K562 (cell line): ENCODE data around the gene HS2ST1. TPM values are rescaled to one million over a fixed set of nuclear protein-coding genes. Genes with fewer than 3 reads are reported as not detected.
A peak's percentile ranks its signal among the peaks of the same experiment; 100 is the strongest.

ENCODE experiments used
- EGR1 ChIP-seq: fragments of 450-650 bp; conservative IDR thresholded peaks from 2 replicates; pipeline ENCODE4 v1.6.1; 2017; ENCODE audit warnings: mild to moderate bottlenecking
- EP400 ChIP-seq: fragments of 450-650 bp; IDR thresholded peaks from 2 replicates; pipeline ENCODE4 v1.6.1; 2017; ENCODE audit warnings: antibody characterized with exemption, mild to moderate bottlenecking, moderate library complexity
- FOXJ2 ChIP-seq: fragments of 200-800 bp; sonication (Bioruptor generic); IDR thresholded peaks from 2 replicates; pipeline ENCODE4 v1.6.1; 2016; ENCODE audit warnings: missing genetic modification characterization, missing compliant biosample characterization
- HNRNPUL1 ChIP-seq: fragments of 200-400 bp; formaldehyde crosslinking; IDR thresholded peaks from 2 replicates; pipeline ENCODE4 v1.6.1; 2017; ENCODE audit warnings: low read length
- ILK ChIP-seq: fragments of 450-650 bp; IDR thresholded peaks from 2 replicates; pipeline ENCODE4 v1.6.1; 2016; ENCODE audit warnings: missing genetic modification characterization, low read depth, mild to moderate bottlenecking, missing compliant biosample characterization, moderate library complexity, borderline replicate concordance
- JUND ChIP-seq, 2 experiments: IDR thresholded peaks; 2 replicates in 1 of 2; 3 replicates in 1 of 2; pipeline ENCODE4 v1.6.1; 2011; ENCODE audit warnings: borderline replicate concordance in 2 of 2, low read depth in 2 of 2, low read length in 2 of 2, improper control_type of control experiment in 1 of 2, missing biosample characterization in 1 of 2, missing genetic modification characterization in 1 of 2, missing genetic modification reagents in 1 of 2
- LEF1 ChIP-seq: fragments of 450-650 bp; IDR thresholded peaks from 2 replicates; pipeline ENCODE4 v1.6.1; 2016; ENCODE audit warnings: mild to moderate bottlenecking
- MYNN ChIP-seq, 2 experiments: sonication (generic); formaldehyde crosslinking in 1 of 2; IDR thresholded peaks; 2 replicates each; pipeline versions ENCODE4 v1.5.0 to v1.6.1; 2016 to 2020; ENCODE audit warnings: antibody characterized with exemption in 1 of 2, missing genetic modification reagents in 1 of 2
- PHF21A ChIP-seq: fragments of 450-650 bp; IDR thresholded peaks from 2 replicates; pipeline ENCODE4 v1.6.1; 2017; ENCODE audit warnings: low read depth, borderline replicate concordance
- ZBTB17 ChIP-seq: fragments of 450-650 bp; formaldehyde crosslinking; IDR thresholded peaks from 2 replicates; pipeline ENCODE4 v1.4.0; 2020; ENCODE audit warnings: mild to moderate bottlenecking
- ZNF668 ChIP-seq: fragments of 250-450 bp; sonication (Bioruptor Pico); IDR thresholded peaks from 2 replicates; pipeline ENCODE4 v1.8.0; 2022; ENCODE audit warnings: mild to moderate bottlenecking, inconsistent platforms
- polyA plus RNA-seq, 8 experiments: library from polyadenylated mRNA; depleted of rRNA in 4 of 8; stranded (reverse) in 5 of 8; unstranded in 3 of 8; fragments of >200 nt; fragmentation: Nextera tagmentation in 2 of 8; fragmentation: Illumina TruSeq in 1 of 8; extraction: Ambion mirVana in 2 of 8; extraction: Trizol in 1 of 8; gene quantifications; 2 replicates each; pipeline versions ENCODE4 v1.2.1 to v1.2.3, GENCODE V29; 2011 to 2014; ENCODE audit warnings: inconsistent platforms in 1 of 8, missing spikeins in 1 of 8
- total RNA-seq, 7 experiments: library from RNA; depleted of rRNA in 6 of 7; stranded (reverse); fragments of >200 nt in 6 of 7; fragmentation: Illumina TruSeq in 2 of 7; extraction: Trizol in 2 of 7; gene quantifications; 2 replicates each; pipeline versions ENCODE4 v1.2.1 to v1.2.3, GENCODE V29; 2011 to 2021; ENCODE audit warnings: low replicate concordance in 1 of 7
- TF ChIP-seq, protein P1 (sequence below): fragments of 250-450 bp; sonication (Bioruptor Pico); IDR thresholded peaks from 2 replicates; pipeline ENCODE4 v1.9.0; 2021; ENCODE audit warnings: mild to moderate bottlenecking, inconsistent platforms
- TF ChIP-seq, protein P2 (sequence below), 2 experiments: fragments of 150-350 bp in 1 of 2; IDR thresholded peaks; 2 replicates each; pipeline ENCODE4 v1.6.1; 2012 to 2016; ENCODE audit warnings: low read depth in 2 of 2, low read length in 2 of 2, mild to moderate bottlenecking in 1 of 2, moderate library complexity in 1 of 2
- TF ChIP-seq, protein P3 (sequence below): sonication (generic); formaldehyde crosslinking; IDR thresholded peaks from 2 replicates; pipeline ENCODE4 v1.8.1; 2023; ENCODE audit warnings: mild to moderate bottlenecking, missing genetic modification reagents, moderate library complexity
- TF ChIP-seq, protein P4 (sequence below): fragments of 450-650 bp; formaldehyde crosslinking; IDR thresholded peaks from 2 replicates; pipeline ENCODE4 v1.4.0; 2020; ENCODE audit warnings: mild to moderate bottlenecking, moderate library complexity
- TF ChIP-seq, protein P5 (sequence below): fragments of 250-450 bp; sonication (Bioruptor Pico); IDR thresholded peaks from 2 replicates; pipeline ENCODE4 v1.4.0; 2020; ENCODE audit warnings: mild to moderate bottlenecking

Gene HS2ST1
- total and polyA plus RNA-seq, 9 of the 15 experiments (the other 6 are each of a cell fraction or from before 2014, with no cell fraction given) = 7.7 to 43.3 (median 25.8) TPM

DNA sequence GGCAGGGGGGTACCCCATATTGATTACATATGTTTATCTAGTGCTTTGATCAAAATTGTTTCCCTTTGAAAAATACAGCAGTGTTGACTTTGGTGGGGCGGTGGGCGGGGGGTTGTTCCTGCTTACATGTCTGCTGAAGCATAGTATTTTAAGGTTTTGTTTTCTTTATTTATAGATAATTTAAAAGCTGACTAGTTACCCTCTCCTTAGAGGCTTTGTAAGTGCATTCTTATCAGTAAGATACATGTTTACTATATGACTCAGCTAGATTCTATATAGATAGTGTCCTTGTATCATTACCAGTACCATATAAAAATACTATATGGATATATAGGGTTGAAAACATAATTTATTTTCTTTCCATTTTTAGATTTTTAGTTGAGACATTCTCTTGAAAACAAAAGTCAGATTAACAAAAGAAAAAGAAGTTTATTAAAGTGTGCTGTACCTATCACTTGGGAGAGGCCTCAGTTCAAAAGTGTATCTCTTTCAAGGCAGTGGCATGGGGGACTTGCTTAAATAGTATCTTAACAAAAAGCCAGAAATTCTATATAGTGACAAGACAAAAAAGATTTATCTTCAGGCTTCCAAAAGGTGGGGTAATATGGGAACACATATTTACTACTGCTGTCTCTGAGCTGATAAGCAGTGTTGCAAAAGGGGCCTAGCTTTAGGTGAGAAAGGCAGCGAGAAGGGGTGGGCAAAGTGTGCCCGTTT is 79.0 kb downstream of the HS2ST1 start (continued):
- TF ChIP-seq, protein P1, sequence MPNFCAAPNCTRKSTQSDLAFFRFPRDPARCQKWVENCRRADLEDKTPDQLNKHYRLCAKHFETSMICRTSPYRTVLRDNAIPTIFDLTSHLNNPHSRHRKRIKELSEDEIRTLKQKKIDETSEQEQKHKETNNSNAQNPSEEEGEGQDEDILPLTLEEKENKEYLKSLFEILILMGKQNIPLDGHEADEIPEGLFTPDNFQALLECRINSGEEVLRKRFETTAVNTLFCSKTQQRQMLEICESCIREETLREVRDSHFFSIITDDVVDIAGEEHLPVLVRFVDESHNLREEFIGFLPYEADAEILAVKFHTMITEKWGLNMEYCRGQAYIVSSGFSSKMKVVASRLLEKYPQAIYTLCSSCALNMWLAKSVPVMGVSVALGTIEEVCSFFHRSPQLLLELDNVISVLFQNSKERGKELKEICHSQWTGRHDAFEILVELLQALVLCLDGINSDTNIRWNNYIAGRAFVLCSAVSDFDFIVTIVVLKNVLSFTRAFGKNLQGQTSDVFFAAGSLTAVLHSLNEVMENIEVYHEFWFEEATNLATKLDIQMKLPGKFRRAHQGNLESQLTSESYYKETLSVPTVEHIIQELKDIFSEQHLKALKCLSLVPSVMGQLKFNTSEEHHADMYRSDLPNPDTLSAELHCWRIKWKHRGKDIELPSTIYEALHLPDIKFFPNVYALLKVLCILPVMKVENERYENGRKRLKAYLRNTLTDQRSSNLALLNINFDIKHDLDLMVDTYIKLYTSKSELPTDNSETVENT (CRISPR knock-in tag) = no peak
- TF ChIP-seq, protein P2, sequence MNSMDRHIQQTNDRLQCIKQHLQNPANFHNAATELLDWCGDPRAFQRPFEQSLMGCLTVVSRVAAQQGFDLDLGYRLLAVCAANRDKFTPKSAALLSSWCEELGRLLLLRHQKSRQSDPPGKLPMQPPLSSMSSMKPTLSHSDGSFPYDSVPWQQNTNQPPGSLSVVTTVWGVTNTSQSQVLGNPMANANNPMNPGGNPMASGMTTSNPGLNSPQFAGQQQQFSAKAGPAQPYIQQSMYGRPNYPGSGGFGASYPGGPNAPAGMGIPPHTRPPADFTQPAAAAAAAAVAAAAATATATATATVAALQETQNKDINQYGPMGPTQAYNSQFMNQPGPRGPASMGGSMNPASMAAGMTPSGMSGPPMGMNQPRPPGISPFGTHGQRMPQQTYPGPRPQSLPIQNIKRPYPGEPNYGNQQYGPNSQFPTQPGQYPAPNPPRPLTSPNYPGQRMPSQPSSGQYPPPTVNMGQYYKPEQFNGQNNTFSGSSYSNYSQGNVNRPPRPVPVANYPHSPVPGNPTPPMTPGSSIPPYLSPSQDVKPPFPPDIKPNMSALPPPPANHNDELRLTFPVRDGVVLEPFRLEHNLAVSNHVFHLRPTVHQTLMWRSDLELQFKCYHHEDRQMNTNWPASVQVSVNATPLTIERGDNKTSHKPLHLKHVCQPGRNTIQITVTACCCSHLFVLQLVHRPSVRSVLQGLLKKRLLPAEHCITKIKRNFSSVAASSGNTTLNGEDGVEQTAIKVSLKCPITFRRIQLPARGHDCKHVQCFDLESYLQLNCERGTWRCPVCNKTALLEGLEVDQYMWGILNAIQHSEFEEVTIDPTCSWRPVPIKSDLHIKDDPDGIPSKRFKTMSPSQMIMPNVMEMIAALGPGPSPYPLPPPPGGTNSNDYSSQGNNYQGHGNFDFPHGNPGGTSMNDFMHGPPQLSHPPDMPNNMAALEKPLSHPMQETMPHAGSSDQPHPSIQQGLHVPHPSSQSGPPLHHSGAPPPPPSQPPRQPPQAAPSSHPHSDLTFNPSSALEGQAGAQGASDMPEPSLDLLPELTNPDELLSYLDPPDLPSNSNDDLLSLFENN (IDR thresholded peaks at IDR 0.05; ENCODE audit: low read depth in 2 of 2, low read length in 2 of 2) = peak in 1 of 2 experiments; percentile 65; a peak in 1 of 4 replicates
- TF ChIP-seq ZBTB17 (CRISPR knock-in tag) (no peak), HNRNPUL1 (no peak), ZNF668 (CRISPR knock-in tag) (no peak), JUND (IDR thresholded peaks at IDR 0.05; ENCODE audit: borderline replicate concordance, low read depth, low read length) (peak; percentile 90), JUND (tag; IDR thresholded peaks at IDR 0.05; ENCODE audit: borderline replicate concordance, low read depth, low read length) (peak; percentile 77; the same call in 2 of the 3 replicates), FOXJ2 (tag) (peak; percentile 57; the same call in 1 of the 2 replicates), EP400 (no peak), MYNN (IDR thresholded peaks at IDR 0.05) (peak; percentile 48), MYNN (CRISPR knock-in tag; IDR thresholded peaks at IDR 0.05) (no peak), EGR1 (no peak), PHF21A (no peak), ILK (no peak), LEF1 (peak; percentile 73)
- TF ChIP-seq, protein P3, sequence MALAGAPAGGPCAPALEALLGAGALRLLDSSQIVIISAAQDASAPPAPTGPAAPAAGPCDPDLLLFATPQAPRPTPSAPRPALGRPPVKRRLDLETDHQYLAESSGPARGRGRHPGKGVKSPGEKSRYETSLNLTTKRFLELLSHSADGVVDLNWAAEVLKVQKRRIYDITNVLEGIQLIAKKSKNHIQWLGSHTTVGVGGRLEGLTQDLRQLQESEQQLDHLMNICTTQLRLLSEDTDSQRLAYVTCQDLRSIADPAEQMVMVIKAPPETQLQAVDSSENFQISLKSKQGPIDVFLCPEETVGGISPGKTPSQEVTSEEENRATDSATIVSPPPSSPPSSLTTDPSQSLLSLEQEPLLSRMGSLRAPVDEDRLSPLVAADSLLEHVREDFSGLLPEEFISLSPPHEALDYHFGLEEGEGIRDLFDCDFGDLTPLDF (CRISPR knock-in tag) = no peak
- TF ChIP-seq, protein P4, sequence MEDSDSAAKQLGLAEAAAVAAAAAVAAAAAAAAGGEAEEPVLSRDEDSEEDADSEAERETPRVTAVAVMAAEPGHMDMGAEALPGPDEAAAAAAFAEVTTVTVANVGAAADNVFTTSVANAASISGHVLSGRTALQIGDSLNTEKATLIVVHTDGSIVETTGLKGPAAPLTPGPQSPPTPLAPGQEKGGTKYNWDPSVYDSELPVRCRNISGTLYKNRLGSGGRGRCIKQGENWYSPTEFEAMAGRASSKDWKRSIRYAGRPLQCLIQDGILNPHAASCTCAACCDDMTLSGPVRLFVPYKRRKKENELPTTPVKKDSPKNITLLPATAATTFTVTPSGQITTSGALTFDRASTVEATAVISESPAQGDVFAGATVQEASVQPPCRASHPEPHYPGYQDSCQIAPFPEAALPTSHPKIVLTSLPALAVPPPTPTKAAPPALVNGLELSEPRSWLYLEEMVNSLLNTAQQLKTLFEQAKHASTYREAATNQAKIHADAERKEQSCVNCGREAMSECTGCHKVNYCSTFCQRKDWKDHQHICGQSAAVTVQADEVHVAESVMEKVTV = no peak
- TF ChIP-seq, protein P5, sequence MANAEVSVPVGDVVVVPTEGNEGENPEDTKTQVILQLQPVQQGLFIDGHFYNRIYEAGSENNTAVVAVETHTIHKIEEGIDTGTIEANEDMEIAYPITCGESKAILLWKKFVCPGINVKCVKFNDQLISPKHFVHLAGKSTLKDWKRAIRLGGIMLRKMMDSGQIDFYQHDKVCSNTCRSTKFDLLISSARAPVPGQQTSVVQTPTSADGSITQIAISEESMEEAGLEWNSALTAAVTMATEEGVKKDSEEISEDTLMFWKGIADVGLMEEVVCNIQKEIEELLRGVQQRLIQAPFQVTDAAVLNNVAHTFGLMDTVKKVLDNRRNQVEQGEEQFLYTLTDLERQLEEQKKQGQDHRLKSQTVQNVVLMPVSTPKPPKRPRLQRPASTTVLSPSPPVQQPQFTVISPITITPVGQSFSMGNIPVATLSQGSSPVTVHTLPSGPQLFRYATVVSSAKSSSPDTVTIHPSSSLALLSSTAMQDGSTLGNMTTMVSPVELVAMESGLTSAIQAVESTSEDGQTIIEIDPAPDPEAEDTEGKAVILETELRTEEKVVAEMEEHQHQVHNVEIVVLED (CRISPR knock-in tag) = no peak
